SH-SY5Y (cell line): ENCODE measurements around the gene DYRK1A.

ENCODE experiments used
- GATA2 ChIP-seq: IDR thresholded peaks from 2 replicates; pipeline ENCODE4 v1.6.1; 2011; ENCODE audit warnings: mild to moderate bottlenecking, low read depth, low read length
- GATA3 ChIP-seq: IDR thresholded peaks from 2 replicates; pipeline ENCODE4 v1.6.1; 2011; ENCODE audit warnings: low read depth, mild to moderate bottlenecking, low read length, moderate library complexity

Gene DYRK1A

GRCh38 chr21:37562920-37563640 lies 196.5 kb downstream of the DYRK1A start:
- TF ChIP-seq GATA2 (no peak), GATA3 (no peak)

- TF ChIP-seq GATA2 (no peak), GATA3 (no peak)
Measured at GRCh38 chr21:37563641-37564340, 197.2 kb downstream of the DYRK1A start.

- no peak for TF ChIP-seq GATA2
- no peak for TF ChIP-seq GATA3
Measured at GRCh38 chr21:37564341-37564923, 197.9 kb downstream of the DYRK1A start.

GRCh38 chr21:37564924-37565529 lies 198.5 kb downstream of the DYRK1A start:
- TF ChIP-seq GATA2 (no peak), GATA3 (no peak)

DNA sequence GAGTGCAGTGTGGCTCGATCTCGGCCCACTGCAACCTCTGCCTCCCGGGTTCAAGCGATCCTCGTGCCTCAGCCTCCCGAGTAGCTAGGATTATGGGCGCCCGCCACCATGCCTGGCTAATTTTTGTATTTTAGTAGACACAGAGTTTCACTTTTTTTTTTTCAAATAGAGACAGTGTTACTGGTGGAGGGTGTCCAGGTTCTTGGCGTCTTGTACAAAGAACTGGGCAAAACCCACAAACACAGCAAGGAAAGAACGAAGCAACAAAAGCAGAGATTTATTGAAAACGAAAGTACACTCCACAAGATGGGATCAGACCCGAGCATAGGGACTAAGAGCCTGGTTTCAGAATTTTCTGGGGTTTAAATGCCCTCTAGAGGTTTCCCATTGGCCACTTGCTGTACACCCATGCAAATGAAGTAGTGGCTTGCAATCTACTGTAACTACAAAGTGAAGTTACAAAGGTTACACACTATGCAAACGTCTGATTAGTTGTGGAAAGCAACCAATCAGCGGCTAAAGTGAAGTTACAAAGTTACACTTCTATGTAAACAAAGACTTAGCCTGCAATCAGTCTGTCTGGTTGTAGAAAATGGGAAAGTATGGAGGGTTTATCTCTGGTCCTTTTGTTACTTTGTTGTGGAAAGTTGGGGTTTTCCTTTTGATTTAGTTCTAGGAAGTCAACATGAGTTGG lies 199.1 kb downstream of the DYRK1A start:
- TF ChIP-seq GATA2: no peak
- no peak for TF ChIP-seq GATA3

- TF ChIP-seq GATA2: no peak
- no peak for TF ChIP-seq GATA3
Measured at GRCh38 chr21:37566790-37567615, 200.4 kb downstream of the DYRK1A start.

DNA sequence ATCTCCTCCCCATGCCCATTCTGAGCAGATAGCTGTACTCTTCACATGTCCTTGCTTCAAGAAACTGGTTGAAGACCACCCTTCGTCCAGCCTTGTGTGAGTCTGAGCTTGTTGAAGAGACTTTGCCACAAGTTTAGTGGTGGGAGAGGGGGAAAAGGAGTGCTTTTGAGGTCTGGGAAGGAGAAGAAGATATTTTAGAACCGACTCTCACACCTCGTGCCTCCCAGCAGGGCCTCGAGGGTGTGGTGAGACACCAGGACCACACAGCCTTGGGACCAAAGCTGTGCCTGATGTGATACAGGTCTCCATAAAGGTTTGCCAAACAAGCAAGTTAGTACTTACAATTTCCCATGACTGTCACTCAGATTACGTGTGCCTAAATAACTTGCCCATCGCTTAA lies 201.8 kb downstream of the DYRK1A start:
- TF ChIP-seq GATA3 (no peak), GATA2 (no peak)

- TF ChIP-seq GATA2: no peak
- no peak for TF ChIP-seq GATA3
Measured at GRCh38 chr21:37568916-37569315, 202.3 kb downstream of the DYRK1A start.

GRCh38 chr21:37571442-37571841 lies 204.9 kb downstream of the DYRK1A start:
- TF ChIP-seq GATA3 (no peak), GATA2 (no peak)

DNA sequence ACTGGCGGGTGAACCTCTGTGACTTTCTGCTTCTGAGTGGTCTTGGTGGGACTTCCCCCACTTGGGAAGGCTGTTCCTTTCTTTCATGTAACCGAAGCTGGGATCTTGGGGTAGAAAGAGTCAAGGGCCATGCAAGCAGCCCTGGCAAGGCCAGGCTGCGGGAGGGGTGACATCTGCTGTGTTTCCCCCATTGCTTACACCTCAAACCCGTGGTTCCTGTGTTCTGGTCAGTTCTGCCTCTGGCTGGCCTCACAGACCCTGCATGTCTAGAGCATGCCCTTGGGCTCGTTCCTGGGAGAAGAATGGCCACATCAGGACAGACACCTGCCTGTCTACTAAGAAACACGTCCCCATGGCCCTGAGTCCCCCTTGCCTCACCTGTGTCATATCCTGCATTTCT lies 207.7 kb downstream of the DYRK1A start:
- TF ChIP-seq GATA2 (no peak), GATA3 (no peak)

DNA sequence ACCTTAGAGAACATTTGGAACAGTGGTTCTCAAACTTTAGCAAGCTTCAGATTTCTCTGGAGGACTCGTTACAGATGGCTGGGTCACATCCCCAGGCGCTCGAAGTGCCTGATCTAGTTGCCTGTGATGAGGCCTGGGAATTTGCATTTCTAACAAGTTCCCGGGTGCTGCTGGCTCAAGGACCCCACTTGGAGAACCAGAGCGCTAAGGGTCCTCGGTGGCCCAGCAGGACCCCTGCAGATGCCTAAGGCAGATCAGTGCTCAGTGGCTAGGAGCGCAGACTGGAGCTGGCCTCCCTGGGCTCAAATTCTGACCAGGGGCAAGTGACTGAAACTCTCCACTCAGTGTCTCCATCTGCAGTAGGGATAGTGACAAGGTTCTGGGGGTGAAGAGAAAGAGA lies 208.2 kb downstream of the DYRK1A start:
- no peak for TF ChIP-seq GATA3
- no peak for TF ChIP-seq GATA2

GRCh38 chr21:37575580-37575979 lies 209.0 kb downstream of the DYRK1A start:
- no peak for TF ChIP-seq GATA2
- TF ChIP-seq GATA3: no peak
